Activated CD8-positive, alpha-beta memory T cell treated with anti-CD3 and anti-CD28 coated beads for 36 hours (primary cell): Measurements from ENCODE around the gene HSPB6. TPM values are rescaled to one million over a fixed set of nuclear protein-coding genes. Genes with fewer than 3 reads are reported as not detected.

Experiments
- CTCF ChIA-PET: fragments of 350-600 bp; sonication (Branson Sonifier 250); formaldehyde crosslinking; loops from one replicate; lab custom pipeline; 2021; ENCODE audit warnings: antibody characterized with exemption; lab: Charles Lee
- POLR2A ChIA-PET: fragments of 350-600 bp; sonication (Branson Sonifier 250); formaldehyde crosslinking; loops from one replicate; lab custom pipeline; 2021; ENCODE audit warnings: antibody characterized with exemption; lab: Charles Lee
- total RNA-seq, 2 experiments: library from RNA; stranded (reverse); gene quantifications; one replicate each; pipeline ENCODE4 v1.2.3, GENCODE V29; 2021

HSPB6 gene
- total RNA-seq, 2 experiments from 2014 or later = 0.21 TPM; not detected in 1

DNA sequence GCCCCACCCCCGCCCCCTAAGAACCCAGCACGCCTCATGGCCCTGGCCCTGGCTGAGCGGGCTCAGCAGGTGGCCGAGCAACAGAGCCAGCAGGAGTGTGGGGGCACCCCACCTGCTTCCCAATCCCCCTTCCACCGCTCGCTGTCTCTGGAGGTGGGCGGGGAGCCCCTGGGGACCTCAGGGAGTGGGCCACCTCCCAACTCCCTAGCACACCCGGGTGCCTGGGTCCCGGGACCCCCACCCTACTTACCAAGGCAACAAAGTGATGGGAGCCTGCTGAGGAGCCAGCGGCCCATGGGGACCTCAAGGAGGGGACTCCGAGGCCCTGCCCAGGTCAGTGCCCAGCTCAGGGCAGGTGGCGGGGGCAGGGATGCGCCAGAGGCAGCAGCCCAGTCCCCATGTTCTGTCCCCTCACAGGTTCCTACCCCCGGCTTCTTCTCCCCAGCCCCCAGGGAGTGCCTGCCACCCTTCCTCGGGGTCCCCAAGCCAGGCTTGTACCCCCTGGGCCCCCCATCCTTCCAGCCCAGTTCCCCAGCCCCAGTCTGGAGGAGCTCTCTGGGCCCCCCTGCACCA lies 30.5 kb upstream of the HSPB6 start:
- POLR2A ChIA-PET = no interaction called here
- CTCF ChIA-PET = no interaction called here

DNA sequence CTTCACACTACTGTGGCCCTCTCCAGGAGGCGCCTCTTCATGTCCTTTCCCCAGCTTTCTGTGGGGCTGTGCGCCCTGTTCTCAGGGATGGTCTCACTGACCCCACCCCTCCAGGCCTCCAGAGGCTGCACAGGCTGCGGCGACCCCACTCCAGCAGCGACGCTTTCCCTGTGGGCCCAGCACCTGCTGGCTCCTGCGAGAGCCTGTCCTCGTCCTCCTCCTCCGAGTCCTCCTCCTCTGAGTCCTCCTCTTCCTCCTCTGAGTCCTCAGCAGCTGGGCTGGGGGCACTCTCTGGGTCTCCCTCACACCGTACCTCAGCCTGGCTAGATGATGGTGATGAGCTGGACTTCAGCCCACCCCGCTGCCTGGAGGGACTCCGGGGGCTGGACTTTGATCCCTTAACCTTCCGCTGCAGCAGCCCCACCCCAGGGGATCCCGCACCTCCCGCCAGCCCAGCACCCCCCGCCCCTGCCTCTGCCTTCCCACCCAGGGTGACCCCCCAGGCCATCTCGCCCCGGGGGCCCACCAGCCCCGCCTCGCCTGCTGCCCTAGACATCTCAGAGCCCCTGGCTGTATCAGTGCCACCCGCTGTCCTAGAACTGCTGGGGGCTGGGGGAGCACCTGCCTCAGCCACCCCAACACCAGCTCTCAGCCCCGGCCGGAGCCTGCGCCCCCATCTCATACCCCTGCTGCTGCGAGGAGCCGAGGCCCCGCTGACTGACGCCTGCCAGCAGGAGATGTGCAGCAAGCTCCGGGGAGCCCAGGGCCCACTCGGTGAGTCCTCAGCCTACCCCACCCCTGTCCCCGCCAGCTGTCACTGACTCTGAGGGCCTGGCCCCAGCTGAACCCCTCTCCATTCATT lies 29.7 kb upstream of the HSPB6 start:
- ChIA-PET POLR2A (no interaction called here), CTCF (no interaction called here)

DNA sequence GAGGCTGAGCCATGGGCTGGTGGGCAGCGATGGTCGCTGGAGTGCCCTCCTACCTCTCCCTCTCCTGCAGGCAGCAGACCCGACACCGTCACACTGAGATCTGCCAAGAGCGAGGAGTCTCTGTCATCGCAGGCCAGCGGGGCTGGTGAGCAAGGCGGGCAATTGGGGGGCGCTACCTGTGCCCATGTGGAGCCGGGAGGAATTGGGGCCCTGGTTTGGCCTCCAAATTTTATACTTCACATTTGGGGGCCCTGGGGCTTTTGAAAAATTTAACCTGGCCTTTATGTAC lies 28.5 kb upstream of the HSPB6 start:
- ChIA-PET POLR2A (no interaction called here), CTCF (no interaction called here)

DNA sequence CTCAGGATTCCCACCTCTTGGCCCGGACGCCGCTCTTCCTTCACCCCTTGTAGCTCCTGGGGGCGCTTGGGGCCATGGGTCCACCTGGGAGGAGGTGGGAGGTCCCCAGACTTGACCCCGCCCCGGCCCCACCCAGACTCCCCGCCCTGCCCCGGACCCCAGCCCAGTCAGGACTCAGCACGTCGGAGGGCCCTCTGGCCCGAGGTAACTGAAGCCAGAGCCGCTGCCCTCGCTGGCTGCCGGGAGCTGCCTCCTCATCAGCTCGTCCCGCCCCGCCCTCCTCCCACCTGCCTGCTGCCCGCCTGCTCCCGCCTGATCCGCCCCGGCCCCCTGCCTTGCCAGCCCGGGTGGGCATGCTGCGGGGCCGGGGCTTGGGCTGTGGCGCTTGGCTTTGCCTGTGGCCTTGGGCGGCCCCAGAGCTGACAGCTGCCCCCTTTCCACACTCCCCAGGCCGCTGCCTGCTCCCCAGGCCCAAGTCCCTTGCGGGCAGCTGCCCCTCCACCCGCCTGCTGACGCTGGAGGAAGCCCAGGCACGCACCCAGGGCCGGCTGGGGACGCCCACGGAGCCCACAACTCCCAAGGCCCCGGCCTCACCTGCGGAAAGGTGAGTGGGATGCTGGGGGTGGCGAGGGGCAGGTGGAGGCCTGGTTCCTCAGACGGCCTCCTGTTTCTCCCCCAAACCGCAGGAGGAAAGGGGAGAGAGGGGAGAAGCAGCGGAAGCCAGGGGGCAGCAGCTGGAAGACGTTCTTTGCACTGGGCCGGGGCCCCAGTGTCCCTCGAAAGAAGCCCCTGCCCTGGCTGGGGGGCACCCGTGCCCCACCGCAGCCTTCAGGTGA lies 27.9 kb upstream of the HSPB6 start:
- ChIA-PET CTCF (no interaction called here), POLR2A (interaction anchor here (0.6 kb wide), 1 partner anchor 87 kb away, joined by 8 read pairs; no protein-coding TSS in a partner anchor)

DNA sequence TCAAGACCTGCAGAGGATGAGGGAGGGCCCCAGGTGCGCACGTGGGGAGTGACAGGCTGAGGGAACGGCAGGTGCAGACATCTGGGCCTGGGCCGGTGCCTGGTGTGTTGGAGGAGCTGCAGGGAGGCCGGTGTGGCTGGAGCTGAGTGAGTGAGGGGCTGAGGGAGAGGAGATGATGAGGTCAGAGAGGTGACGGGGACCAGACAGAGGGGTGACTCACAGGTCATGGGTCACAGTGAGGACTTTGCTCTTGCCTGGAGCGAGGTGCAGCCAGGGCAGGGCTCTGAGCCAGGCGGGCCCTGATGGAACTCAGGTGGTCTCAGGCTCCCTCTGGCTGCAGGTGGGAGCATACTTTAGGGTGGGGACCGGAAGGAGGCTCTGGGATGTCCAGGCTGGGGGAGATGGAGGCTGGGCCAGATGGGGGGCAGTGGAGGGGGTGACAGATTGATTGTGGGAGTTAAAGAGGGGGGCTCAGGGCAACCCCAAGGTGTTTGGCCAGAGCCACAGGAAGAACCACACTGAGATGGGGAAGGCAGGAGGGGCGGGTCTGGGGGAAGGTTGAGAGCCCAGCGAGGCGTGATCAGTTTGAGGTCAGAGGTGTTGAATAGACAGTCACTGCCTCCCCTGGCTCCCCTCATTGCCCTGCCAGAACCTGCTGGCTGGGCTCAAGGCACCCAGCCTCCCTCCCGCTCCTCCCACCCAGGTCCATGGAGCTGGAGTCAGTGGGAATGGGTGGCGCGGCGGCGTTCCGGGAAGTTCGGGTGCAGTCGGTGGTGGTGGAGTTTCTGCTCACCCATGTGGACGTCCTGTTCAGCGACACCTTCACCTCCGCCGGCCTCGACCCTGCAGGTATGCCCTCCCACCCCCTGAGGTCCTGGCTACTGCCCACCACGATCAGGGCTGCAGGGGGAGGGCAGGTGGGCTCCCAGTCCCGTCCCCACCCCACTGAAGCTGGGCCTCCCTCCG lies 26.9 kb upstream of the HSPB6 start:
- POLR2A ChIA-PET = interaction anchor here (0.6 kb wide), 1 partner anchor 86 kb away, joined by 8 read pairs; no protein-coding TSS in a partner anchor
- CTCF ChIA-PET = no interaction called here

DNA sequence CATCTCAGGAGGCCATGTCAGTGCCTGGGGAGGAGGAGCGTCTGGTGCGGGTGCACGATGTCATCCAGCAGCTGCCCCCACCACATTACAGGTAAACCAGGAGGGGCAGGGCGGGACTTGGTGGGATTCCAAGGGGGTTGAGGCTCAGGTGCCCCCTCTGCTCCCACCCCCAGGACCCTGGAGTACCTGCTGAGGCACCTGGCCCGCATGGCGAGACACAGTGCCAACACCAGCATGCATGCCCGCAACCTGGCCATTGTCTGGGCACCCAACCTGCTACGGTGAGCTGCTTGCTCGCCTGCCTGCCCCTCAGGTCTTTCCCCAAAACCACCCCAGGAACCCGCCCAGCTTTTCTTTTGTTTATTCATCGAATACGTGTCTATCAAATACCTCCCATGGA lies 25.8 kb upstream of the HSPB6 start:
- ChIA-PET CTCF (no interaction called here), POLR2A (no interaction called here)

DNA sequence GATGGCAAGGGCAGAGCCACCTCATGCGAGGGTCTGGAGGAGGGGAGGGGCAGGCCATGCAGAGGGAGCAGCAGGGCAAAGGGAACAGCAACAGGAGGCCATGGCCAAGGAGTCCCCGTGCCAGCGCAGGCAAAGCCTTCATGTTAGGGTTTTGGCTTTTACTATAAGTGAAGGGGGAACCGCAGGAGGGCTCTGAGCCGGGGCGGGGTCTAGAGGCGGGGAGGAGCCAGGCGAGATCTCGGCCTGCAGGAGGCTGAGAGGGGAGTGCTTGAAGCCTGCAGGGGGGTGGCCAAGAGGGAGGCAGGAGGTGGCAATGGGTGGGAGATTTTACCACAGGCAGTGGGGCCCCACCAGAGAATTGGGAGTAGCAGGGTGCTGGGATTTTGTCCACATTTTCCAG lies 24.8 kb upstream of the HSPB6 start:
- CTCF ChIA-PET = no interaction called here
- POLR2A ChIA-PET = no interaction called here

DNA sequence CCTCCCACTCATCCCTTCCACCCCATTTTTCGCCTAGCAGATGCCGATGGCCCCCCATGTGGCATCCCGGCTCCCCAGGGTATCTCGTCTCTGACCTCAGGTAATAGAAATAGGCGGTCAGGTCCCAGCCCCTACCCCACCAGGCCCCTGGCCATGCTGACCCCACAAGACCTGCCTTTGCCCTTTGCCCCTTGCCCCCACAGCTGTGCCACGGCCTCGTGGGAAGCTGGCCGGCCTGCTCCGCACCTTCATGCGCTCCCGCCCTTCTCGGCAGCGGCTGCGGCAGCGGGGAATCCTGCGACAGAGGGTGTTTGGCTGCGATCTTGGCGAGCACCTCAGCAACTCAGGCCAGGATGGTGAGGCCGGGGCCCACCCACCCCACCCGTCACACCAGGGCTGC lies 23.9 kb upstream of the HSPB6 start:
- ChIA-PET POLR2A (no interaction called here), CTCF (no interaction called here)

DNA sequence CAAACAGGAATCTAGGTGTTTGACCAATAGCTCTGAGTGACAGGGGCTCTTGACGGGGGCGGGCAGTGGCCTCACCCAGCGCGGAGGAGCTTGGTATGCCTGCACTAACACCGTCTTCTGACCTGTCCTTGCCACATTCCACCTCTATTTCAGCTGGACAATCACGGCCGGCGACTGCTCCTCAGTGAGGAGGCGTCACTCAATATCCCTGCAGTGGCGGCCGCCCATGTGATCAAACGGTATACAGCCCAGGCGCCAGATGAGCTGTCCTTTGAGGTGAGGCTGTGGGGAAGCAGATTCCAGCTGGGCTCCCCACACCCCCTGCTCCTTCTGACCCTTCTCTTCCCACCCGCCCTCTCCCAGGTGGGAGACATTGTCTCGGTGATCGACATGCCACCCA lies 23.2 kb upstream of the HSPB6 start:
- CTCF ChIA-PET = no interaction called here
- POLR2A ChIA-PET = no interaction called here

DNA sequence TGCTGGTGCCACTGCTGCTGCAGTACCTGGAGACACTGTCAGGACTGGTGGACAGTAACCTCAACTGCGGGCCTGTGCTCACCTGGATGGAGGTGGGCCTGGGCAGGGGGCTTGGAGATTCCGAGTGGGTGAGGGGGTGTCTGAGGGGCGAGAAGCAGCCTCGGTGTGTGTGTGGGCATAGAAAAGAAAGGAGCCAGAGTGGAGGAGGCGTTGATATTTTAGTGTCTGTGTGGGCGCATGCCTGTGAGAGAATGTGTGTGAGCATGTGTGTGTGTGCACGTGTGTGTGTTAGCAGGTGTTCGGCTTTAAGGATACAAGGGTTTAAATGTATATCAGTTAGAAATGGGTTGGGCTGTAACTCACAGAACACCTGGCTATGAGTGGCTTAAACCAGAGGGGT lies 22.2 kb upstream of the HSPB6 start:
- POLR2A ChIA-PET = interaction anchor here (0.6 kb wide), 1 partner anchor 21 kb away, joined by 4 read pairs; no protein-coding TSS in a partner anchor
- CTCF ChIA-PET = no interaction called here

DNA sequence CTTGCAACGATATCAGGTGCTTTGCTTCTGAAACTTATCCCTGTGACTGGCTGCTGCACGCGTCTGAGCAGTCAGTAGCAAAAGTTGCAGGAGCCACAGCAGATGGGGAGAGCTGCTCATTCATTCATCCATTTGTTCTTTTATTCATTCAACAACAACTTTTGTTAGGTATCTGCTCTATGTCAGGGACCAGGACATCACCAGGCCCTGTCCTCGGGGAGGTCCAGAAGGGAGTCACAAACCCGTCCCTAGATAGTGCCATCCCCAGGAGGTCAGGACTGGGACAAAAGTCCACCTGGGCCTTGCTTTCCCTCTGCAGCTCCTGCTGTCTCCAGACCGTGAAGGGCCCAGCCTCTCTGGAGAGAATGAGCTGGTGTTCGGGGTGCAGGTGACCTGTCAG lies 21.1 kb upstream of the HSPB6 start:
- ChIA-PET CTCF (no interaction called here), POLR2A (interaction anchor here (2.1 kb wide), 1 partner anchor 33 kb away, joined by 6 read pairs; the partner anchor contains the start of genes PSENEN and U2AF1L4)

DNA sequence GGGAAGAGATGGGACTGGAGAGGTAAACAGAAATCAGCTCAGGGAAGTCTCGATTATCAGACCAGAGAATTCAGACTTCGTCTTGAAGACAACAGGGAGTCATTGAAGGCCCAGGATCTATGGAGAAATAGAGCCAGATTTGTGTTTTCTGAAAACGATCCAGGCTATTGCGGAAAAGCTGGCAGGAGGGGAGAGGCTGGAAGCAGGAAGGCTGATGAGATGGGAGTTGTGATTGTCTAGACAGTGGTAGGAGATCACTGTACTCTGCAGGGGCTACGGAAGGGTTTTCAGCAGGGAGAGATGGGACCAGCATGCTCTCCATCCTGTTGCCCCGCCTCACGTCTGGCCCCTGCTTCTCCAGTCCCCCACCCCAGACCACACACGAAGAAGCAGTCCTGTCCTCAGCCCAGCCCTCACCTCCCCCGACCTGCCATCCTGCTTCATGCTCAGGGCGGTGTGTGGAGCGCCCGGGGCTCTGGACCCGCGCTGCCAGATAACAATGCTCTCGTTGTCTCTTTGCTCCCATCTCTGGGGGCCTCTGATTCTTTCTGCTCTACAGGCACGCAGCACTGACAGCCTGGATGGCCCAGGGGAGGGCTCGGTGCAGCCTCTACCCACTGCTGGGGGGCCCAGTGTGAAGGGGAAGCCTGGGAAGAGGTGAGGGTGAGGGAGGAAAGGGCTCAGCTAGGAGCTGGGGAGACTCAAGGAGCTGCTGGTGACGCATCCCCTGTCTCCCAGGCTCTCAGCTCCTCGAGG lies 20.4 kb upstream of the HSPB6 start:
- POLR2A ChIA-PET = interaction anchor here (2.1 kb wide), 1 partner anchor 32 kb away, joined by 6 read pairs; the partner anchor contains the start of genes PSENEN and U2AF1L4
- CTCF ChIA-PET = interaction anchor here (1.4 kb wide), 1 partner anchor 14 kb away, joined by 4 read pairs; no protein-coding TSS in a partner anchor

DNA sequence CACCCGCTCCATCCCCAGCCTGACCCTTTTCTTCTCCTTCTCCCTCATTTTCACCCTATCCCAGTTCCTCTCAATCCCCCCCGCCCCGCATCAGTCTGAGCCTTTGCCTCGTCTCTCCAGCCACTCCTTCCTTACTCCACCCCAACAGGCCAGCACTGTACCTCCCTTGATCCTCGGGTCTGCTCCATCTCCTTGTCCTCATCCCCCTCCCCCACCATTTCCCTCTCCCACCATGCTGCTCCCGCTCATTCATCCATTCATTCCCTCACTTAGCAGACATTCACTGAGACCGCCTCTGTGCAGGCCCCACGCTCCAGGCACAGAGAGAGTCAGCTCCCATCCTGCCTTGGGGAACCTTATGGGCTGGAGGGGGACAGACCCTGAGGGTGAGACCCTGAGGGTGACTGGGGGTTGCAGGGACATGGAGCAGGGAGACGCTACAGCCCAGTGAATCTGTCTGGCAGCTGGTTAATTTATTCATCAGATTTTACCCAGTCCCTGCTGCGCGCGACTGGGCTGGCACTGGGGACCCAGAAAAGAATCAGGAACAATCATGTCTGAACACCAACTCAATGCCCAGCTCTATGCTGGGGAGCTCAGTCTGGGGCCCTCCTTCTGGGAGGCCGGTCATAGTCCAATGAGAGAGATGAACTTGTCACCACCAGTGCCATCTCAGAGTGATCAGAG lies 19.4 kb upstream of the HSPB6 start:
- POLR2A ChIA-PET = interaction anchor here (2.1 kb wide), 1 partner anchor 31 kb away, joined by 6 read pairs; the partner anchor contains the start of genes PSENEN and U2AF1L4

DNA sequence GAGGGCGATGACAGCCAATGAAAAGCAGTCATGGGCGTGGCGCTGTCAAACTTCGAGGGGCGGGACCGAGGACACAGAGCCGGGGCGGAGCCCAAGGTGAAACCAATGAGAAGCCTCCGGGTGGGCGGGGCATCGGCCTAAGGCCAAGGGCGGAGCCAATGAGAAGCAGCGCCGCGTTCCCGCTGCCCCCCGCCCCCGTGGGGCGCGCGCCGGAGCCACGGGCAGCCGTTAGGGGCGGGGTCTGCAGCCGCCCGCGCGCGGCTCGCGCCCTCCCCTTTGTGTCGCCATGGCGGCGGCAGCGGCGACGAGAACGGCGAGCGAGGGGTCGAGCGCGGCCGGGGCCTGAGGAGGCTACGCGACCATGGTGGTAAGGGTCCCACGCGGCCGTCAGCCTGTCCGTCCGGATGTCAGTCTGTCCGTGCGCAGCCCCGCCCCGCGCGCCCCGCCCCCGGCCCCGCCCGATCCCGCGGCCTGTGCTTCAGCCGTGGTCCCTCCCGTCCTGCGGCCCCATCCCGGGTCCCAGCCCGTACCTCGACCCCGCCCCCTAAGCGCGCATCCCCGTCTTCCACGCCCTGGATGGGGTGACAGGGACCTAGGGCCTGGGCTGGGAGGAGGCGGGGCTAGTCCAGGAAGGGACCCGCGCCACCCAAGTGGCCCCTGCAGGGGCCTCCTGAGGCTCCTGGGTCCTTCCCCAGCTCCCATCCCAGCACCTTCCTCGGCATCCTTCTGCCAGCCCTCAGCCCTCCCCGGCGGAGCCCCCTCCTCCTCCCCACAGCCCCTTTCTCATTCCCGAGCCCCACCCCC lies 18.7 kb upstream of the HSPB6 start, which contains the start of gene ARHGAP33:
TSS of gene ARHGAP33 (plus strand) at position 267 of the 804 bp plus-strand sequence. CDS start at position 362, 95 bp downstream.
- ChIA-PET POLR2A (interaction anchor here (2.1 kb wide), 1 partner anchor 30 kb away, joined by 6 read pairs; the partner anchor contains the start of genes PSENEN and U2AF1L4), CTCF (interaction anchor here (1.4 kb wide), 1 partner anchor 15 kb away, joined by 4 read pairs; no protein-coding TSS in a partner anchor)

More for the DNA sequence above, 19.4 kb upstream of the HSPB6 start:
- CTCF ChIA-PET = interaction anchor here (1.4 kb wide), 1 partner anchor 15 kb away, joined by 4 read pairs; no protein-coding TSS in a partner anchor

DNA sequence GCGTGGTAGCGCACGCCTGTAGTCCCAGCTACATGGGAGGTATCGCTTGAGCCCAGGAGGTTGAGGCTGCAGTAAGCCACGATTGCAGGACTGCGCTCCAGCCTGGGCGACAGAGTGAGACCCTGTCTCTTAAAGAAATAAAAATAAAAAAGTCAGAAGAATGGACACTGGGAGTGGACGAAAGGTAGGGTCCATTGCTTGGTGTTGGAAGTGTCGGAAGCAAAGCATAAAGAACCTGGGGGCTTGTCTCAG lies 18.1 kb upstream of the HSPB6 start:
- ChIA-PET CTCF (no interaction called here), POLR2A (no interaction called here)

DNA sequence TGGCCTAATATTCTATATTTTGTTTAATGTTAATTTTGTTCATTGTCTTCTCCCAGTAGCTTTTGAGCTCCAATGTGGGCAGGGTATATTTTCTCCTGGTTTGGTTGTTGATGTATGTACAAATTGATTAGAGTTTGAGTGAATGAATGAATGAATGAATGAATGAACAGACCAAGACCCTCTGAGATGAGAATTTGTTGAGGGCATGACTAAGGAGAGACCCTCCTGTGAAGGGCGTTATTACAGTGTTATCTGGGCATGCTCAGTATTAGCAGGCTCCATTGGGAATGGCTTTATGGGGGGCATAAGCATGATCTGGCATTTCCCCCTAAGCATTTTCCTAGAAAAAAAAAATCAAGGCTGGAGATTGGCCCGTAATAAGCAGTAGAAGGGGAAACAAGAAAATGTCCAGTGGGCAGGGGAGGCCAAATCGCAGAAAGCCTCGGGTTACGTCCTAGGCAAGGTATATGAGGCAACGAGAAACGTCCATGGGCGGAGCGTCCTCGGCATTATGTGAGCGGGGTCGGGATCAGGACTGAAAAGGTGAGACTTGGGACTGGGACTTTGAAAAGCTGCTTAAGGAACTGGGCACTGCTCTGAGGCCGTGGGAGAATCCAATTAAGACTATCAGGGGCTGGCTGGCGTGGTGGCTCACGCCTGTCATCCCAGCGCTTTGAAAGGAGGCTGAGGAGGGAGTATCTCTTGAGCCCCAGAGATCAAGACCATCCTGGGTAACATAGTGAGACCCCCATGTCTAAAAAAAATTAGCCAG lies 17.6 kb upstream of the HSPB6 start:
- POLR2A ChIA-PET = no interaction called here
- CTCF ChIA-PET = interaction anchor here (1.0 kb wide), 1 partner anchor 68 kb away, joined by 4 read pairs; no protein-coding TSS in a partner anchor
